Measurements from ENCODE around the gene LRMDA.

The LRMDA gene

GRCh38 chr10:75474106-75474505 is 42.7 kb downstream of the LRMDA start:
- DNase-seq (ENCODE audit: low read depth in 2 of 2) = no peak

- DNase-seq (ENCODE audit: low read depth in 2 of 2) = no peak
Observed at GRCh38 chr10:75475460-75476182, 44.2 kb downstream of the LRMDA start.

GRCh38 chr10:75476569-75476968 is 45.1 kb downstream of the LRMDA start:
- no peak for DNase-seq (ENCODE audit: low read depth in 2 of 2)

GRCh38 chr10:75476985-75477384 is 45.6 kb downstream of the LRMDA start:
- DNase-seq (ENCODE audit: low read depth in 2 of 2) = no peak

- no peak for DNase-seq (ENCODE audit: low read depth in 2 of 2)
Observed at GRCh38 chr10:75477680-75478079, 46.3 kb downstream of the LRMDA start.

GRCh38 chr10:75480374-75480773 is 49.0 kb downstream of the LRMDA start:
- no peak for DNase-seq (ENCODE audit: low read depth in 2 of 2)

GRCh38 chr10:75483188-75483587 is 51.8 kb downstream of the LRMDA start:
- no peak for DNase-seq (ENCODE audit: low read depth in 2 of 2)

- no peak for DNase-seq (ENCODE audit: low read depth in 2 of 2)
Observed at GRCh38 chr10:75484717-75485116, 53.3 kb downstream of the LRMDA start.

- DNase-seq (ENCODE audit: low read depth in 2 of 2) = no peak
Observed at GRCh38 chr10:75486591-75486990, 55.2 kb downstream of the LRMDA start.

GRCh38 chr10:75487087-75487754 is 55.8 kb downstream of the LRMDA start:
- no peak for DNase-seq (ENCODE audit: low read depth in 2 of 2)

- DNase-seq (ENCODE audit: low read depth in 2 of 2) = no peak
Observed at GRCh38 chr10:75487755-75488125, 56.3 kb downstream of the LRMDA start.

- no peak for DNase-seq (ENCODE audit: low read depth in 2 of 2)
Observed at GRCh38 chr10:75492173-75492925, 60.9 kb downstream of the LRMDA start.

GRCh38 chr10:75493464-75493863 is 62.0 kb downstream of the LRMDA start:
- DNase-seq (ENCODE audit: low read depth in 2 of 2) = no peak

- DNase-seq (ENCODE audit: low read depth in 2 of 2) = no peak
Observed at GRCh38 chr10:75495434-75496190, 64.2 kb downstream of the LRMDA start.

GRCh38 chr10:75496191-75496567 is 64.8 kb downstream of the LRMDA start:
- no peak for DNase-seq (ENCODE audit: low read depth in 2 of 2)

GRCh38 chr10:75497997-75498883 is 66.8 kb downstream of the LRMDA start:
- DNase-seq (ENCODE audit: low read depth in 2 of 2) = no peak

- DNase-seq (ENCODE audit: low read depth in 2 of 2) = no peak
Observed at GRCh38 chr10:75498884-75499350, 67.5 kb downstream of the LRMDA start.

GRCh38 chr10:75499556-75500160 is 68.2 kb downstream of the LRMDA start:
- DNase-seq (ENCODE audit: low read depth in 2 of 2) = no peak

GRCh38 chr10:75502389-75502788 is 71.0 kb downstream of the LRMDA start:
- no peak for DNase-seq (ENCODE audit: low read depth in 2 of 2)

- no peak for DNase-seq (ENCODE audit: low read depth in 2 of 2)
Observed at GRCh38 chr10:75502838-75503237, 71.4 kb downstream of the LRMDA start.

GRCh38 chr10:75505293-75505692 is 73.9 kb downstream of the LRMDA start:
- DNase-seq (ENCODE audit: low read depth in 2 of 2) = no peak

Measured in stimulated activated CD4-positive, alpha-beta T cell treated with anti-CD3 and anti-CD28 coated beads, Interleukin-12 subunit alpha, Interleukin-12 subunit beta, amount 100 ng/mL, for 24 hours (primary cell).